SH-SY5Y (cell line): ENCODE results near the gene RAMP1.

Experiments
- GATA2 ChIP-seq: IDR thresholded peaks from 2 replicates; pipeline ENCODE4 v1.6.1; 2011; ENCODE audit warnings: mild to moderate bottlenecking, low read depth, low read length
- GATA3 ChIP-seq: IDR thresholded peaks from 2 replicates; pipeline ENCODE4 v1.6.1; 2011; ENCODE audit warnings: low read depth, mild to moderate bottlenecking, low read length, moderate library complexity

RAMP1 gene

DNA sequence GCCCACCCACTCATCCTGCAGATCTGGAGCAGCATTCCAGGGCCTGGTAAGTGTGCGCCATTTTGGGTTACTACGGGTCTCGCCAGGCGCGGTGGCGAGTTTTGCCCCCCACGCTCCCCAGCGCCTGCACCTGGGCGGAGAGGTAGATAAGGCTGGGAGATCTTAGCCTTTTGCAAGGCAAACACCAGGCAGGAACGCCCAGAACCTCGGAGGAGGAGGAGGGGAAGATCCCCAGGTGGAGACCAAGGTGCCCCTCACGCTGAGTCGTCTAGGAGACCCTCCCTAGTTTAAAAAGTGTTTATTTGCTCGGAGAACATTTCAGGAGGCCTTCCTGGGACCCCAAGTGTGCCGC lies 365 bp upstream of the RAMP1 start:
- TF ChIP-seq GATA2 (no peak), GATA3 (no peak)

GRCh38 chr2:237860273-237860935 lies 981 bp downstream of the RAMP1 start:
- TF ChIP-seq GATA2, result no peak
- TF ChIP-seq GATA3, result no peak

DNA sequence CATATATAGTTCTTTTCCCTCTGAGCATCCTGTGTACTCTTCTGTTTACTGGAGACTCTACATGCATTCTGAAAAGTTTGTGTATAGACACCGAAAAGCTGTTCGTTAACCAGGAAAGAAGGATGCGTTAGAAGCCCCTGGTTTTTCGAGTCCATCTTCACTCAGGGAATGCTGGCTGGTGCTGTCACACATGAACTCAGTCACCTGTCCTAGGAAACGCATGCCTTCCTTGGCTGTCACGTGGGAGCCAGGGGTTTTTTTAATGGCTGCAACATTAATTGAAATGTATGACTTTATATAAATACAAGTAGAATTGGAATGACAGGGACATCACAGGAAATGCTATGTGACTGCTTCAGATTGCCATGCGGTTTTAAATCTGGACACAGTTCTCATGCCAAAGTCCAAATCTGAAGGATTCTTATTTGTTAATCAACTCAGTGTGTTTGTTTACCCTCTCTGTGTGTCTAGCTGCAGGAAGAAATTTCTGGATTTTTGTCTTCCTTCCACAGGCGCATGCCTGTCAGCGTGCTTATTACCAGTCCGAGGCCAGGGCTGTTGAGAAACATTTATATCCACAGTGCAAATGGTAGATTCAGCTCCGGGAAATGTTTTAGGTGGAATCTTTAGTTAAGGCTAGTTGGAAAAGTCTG lies 2.6 kb downstream of the RAMP1 start:
- no peak for TF ChIP-seq GATA3

DNA sequence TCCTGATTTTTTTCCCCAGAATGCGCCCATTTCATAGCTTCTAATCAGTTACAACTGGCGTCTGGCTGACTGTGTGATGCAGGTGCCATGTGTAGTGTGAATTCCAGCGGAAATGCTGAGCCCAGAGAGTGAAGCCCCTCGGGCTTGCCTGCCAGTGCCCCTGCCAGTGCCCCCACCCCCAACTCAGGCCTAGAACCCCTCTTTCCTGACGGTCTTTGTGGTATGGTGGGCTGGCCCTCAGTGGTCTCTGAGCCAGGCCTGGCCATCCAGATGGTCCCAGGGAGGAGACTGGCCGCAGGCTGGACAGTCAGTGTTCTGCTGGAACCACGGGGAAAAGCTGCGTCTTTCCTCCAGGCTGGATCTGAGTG lies 3.1 kb downstream of the RAMP1 start:
- TF ChIP-seq GATA2, result no peak
- no peak for TF ChIP-seq GATA3

- TF ChIP-seq GATA3 (no peak), GATA2 (no peak)
These were observed 3.7 kb downstream of the RAMP1 start for GRCh38 chr2:237863102-237863511.

GRCh38 chr2:237863689-237864443 lies 4.4 kb downstream of the RAMP1 start:
- TF ChIP-seq GATA3, result no peak

- TF ChIP-seq GATA2 (no peak), GATA3 (no peak)
These were observed 5.1 kb downstream of the RAMP1 start for GRCh38 chr2:237864444-237864931.

DNA sequence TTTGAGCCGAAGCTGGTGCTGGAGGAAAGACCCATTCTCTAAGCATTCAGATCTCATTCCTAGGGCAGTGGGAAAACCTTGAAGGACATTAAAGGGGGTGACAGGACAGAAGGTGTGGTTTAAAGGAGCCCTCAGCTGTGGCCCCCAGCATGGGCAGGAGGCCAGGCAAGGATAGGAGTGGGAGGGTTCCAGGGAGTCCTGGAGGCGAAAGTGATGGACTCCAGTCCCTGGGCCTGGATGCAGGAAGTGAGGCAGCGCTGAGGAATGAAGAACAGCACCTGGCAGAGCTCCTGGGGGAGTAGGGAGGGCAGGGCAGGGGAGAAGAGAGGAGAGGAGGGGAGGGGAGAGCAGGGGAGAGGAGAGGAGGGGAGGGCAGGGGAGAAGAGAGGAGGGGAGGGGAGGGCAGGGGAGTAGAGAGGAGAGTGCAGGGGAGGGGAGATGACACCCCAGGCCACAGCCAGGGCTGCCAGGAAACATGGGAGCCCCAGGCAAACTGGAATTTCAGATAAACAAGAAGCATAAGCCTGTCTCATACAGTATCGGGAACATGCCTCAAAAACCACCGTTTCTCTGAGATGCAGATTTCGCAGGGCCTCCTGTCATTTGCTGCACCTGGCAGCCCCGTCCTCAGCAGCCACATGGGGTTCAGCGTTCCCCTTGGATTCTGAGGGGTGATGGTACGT lies 5.7 kb downstream of the RAMP1 start:
- TF ChIP-seq GATA2 (no peak), GATA3 (no peak)

DNA sequence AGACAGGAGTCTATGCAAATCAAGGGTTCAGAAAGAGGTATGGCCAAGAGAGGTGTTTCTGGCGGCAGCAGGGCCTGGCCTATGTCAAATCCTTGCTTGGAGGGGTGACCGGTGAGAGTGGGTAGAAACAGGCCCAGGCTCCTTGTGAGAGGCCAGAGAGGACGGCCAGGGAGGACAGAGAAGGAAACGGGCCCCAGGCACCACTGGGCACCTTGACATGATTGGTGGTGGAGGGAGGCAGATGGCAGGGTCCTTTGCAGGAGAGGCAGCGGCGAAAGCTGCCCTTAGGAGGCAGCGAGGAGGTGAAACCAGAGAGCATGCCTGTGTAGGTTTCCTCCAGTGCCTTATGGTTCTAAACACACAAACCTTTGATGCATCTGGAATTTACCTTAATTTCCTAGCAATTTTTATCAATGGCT lies 6.2 kb downstream of the RAMP1 start:
- no peak for TF ChIP-seq GATA2

DNA sequence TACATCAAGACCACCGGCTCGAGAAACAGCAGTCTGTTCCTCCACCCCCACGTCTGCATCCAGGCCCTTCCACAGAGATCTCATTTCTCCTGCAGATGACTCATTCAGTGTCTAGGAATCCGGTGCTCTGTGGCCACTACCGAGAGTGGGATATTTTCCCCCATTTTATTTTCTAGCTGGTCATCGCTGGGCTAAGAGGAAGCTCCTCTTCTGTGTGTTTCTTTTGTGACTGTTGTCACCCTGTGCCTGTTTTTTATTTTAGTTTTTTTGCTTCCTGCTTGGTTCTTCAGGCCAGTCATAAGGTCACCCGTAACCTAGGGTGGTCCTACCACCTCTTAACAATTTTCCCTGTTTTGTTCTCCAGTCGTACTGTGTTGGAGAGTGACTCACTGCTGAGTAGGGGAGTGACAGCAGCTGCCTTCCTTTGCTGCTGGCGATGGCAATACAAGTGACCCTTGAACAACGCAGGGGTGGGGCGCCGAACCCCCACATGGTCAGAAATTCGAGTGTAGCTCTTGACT lies 6.7 kb downstream of the RAMP1 start:
- no peak for TF ChIP-seq GATA2
- no peak for TF ChIP-seq GATA3

- TF ChIP-seq GATA2 (no peak), GATA3 (no peak)
These were observed 8.0 kb downstream of the RAMP1 start for GRCh38 chr2:237867465-237867864.

DNA sequence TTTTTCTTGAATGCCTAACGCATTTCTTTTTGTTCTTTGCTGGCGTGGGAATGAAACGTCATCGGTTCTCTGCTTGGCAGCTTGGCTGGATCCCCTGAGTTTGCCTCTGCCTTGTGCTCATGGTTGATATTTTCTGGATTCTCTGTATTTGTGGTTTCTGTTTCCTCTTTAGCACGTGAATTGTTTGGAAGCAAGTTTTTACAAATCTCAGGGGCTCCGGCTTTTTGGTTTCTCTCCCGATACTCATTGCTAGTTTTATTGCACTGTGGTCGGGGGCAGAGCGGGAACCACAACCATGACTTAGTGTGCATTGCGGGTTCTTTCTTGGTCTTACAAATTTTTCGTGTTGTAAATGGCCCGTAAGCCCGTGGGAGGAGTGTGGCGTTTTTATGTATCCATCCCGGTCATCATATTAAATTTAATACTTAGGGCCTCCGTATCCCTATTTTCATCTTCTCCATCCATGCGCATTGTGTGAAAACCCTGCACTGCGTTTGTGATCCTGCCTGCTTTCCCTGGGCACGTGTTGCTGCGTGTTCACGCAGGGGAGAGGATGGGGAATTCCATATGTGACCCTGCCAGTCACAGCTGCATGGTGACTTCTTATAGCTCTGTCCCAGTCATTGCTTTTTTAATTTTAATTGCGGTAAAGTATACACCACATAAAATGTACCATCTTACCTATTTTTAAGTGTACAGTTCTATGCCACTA lies 9.4 kb downstream of the RAMP1 start:
- no peak for TF ChIP-seq GATA2
- TF ChIP-seq GATA3, result no peak

GRCh38 chr2:237869343-237870102 lies 10.1 kb downstream of the RAMP1 start:
- TF ChIP-seq GATA3, result no peak
- TF ChIP-seq GATA2, result no peak

DNA sequence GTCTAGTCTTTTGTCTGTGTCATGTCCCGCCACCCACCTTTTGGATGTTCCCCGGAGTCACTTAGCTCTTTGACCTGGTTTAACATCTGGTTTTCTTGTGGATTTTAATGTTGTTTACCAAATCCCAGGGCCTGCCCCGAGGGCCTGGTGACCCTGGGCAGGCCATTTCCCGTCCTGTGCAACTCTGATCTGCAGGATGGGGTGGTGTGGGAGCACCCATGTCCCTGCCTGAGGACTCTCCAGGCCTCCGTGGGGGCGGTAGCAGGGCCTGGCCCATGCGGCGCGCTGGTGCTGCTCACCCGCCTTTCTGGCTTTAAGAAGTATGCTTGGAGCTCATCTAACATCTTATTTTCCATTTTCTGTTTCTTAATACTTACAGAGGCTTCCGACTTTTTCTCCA lies 10.7 kb downstream of the RAMP1 start:
- TF ChIP-seq GATA2, result no peak
